ENCODE data around the gene SLC2A4.
A peak's percentile ranks its signal among the peaks of the same experiment; 100 is the strongest.

SLC2A4 gene

DNA sequence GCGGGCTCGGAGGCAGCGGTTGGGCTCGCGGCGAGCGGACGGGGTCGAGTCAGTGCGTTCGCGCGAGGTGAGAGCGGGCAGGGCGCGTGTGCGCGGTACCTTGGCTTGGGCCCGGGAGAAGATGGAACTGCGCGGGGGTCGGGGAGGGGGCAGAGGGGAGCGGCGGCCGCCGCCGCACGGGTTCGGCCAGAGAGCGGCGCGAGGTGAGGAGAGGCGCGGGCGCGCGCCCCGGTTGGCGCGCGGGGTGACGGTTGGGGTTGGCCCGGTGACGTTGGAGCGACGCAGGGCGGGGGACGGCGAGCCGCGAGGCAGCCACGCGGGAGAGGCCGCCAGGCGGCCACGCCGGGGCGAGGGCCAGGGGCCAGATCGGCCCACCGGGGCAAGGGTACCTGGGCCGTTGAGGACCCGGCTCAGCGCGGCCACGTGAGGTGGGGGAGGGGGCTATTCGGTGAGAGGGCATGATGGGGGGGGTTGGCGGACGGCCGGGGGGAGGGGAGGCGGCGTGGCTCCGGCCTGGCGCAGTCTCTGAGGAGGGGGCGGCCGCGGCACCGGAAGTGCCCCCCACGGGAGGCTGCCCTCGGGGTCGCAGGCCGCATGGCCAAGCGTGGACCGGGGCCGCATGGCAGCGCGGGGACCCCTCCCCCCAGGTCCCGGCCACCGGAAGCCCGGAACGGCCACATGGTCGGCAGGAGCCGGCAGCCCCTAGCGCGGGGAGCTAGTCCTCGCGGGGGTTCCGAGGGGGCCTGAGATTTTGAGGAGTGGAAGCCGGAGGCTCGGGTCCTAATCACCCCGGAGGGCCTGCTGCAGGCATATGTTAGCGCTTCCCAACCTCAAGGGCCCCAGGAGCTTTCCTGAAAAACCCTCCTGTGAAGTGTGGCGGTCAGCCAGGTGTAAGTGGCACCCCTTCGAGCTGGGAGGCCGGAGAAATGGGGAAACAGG, 26.4 kb downstream of the SLC2A4 start:
- peak in 1 of 2 experiments; percentile 57 for DNase-seq

DNA sequence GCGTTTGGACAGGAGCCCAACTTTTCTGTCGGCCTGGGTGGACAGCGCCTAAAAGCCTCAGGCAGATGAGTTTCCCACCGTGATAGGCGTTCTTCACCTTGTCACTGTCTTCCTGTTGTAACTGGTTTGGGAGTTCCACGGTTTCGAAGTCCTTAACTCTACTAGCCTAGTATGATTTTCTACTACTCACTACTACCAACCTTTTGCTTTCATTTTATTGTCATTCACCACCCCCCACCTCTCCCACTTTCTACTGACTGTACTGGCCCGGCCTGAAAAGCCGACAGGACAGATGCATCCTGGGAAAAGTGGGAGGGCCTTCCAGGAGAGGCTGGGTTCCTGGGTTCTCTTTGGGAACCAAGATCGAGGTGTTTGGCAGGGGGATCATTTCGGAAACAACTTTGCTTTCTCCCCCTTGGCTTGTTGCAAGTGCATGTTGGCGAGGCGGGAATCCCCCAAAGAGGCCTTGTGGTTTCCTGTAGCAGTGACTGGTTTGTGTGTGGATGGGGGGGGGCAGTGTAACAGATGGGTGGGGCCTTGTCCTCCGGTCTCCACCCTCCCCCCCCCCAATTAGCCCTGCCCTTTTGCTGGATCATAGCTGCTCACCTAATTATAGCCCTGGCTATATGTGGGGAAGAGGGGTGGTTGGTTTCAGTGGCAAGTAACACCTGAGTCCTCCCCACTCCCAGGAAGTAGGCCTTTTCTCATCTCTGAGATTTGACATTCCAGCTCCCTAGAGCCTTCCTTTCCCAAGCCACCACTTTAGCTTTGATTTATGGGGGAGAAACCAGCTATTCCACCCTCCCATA, 27.3 kb downstream of the SLC2A4 start:
- DNase-seq, result peak; percentile 42 to 70

DNA sequence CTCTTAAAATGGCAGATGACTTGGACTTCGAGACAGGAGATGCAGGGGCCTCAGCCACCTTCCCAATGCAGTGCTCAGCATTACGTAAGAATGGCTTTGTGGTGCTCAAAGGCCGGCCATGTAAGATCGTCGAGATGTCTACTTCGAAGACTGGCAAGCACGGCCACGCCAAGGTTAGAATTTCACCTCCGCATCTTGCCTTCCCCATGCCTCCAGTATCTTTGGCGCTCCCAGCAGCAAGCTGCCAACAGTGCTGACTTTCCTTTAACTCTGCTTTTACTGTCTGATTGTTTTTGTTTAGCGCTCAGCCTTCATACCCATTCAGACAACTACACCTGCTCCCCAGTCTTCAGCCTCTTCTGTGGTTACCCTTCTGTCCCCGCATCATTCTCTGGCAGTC, 28.1 kb downstream of the SLC2A4 start:
- no peak for DNase-seq

DNA sequence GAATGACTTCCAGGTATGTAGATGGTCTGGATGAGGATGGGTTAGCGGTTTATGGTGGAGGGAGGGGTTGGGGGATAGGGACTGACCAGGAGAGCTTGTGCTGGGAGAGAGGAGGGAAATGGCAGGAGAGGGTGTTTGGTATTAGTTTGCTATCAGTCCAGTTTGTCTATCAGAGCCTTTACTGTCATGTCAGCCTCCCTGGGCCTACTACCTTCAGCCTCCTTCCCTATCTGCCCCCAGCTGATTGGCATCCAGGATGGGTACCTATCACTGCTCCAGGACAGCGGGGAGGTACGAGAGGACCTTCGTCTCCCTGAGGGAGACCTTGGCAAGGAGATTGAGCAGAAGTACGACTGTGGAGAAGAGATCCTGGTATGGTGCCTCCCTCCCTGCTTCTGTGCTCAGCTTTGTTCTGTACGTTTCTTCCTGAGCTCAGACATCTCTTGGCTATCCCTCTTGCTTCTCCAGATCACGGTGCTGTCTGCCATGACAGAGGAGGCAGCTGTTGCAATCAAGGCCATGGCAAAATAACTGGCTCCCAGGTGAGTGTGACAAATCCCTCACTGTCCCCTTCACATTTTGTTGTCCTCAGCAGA, 29.7 kb downstream of the SLC2A4 start:
- no peak for DNase-seq

DNA sequence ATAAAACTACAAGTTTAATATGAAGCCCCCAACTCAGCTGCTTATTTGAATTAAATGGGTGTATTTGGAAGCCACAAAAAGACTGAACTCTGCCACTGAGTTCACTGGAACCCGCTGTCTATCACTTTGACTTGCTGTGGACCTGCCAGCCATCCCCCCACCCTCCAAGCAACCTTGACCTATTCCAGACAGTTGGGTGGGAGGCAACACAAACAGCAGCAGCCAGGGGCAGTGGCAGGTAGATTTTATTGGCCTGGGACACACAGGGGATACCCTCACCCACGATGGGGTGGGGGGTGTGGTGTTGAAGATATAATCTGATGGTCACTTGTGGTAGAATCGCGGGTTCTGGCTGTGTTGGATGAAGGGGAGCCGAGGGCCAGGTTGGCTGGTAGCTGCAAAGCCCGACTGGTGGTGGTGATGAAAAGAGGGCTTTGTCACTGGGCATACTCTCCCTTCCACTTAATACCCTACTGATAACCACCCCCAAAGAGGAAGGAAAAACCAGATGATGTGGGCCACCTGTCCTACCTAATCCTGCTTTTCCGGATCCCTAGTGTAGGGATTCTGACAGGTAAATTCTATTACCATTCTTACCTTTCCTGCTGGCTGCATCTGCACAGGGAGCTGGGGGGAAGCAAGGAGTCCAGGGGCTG, 31.0 kb downstream of the SLC2A4 start:
- DNase-seq, result no peak

DNA sequence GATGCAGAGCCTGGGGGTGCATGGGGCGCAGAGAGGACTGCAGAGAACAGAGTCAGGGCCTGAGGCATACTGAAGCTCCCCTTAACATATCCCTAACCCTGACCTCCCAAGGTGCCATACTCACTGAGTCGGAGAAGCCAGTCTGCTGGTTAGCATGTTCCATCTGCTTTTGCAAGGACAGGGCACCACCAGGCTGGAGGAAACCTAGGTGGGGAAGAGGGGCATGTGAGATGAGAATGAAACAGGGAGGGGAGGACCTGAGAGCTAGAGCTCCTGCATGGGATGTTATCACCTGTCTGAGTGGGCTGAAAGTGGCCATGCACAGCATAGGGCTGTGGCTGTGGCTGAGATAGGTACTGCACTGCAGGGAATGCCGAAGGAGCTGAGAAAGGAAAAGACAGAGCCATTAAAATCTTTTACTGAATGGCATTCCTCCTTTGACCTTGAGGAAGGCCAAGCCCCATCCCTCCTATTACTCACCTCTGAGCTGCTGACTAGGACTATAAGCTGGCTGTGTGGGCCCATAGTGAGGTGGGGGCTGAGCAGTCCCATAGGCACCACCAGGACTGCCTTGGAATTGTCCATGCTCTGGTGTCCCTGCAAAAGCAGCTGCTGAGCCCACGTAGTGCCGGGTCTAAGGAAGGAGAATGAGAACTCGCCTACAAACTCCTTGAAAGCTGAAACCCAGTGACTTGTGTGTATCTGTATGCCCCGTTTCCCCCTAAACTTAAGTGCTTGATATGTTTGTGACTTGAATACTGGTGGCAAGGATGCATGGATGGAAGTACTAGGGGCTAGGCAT, 31.8 kb downstream of the SLC2A4 start:
- DNase-seq, result no peak

DNA sequence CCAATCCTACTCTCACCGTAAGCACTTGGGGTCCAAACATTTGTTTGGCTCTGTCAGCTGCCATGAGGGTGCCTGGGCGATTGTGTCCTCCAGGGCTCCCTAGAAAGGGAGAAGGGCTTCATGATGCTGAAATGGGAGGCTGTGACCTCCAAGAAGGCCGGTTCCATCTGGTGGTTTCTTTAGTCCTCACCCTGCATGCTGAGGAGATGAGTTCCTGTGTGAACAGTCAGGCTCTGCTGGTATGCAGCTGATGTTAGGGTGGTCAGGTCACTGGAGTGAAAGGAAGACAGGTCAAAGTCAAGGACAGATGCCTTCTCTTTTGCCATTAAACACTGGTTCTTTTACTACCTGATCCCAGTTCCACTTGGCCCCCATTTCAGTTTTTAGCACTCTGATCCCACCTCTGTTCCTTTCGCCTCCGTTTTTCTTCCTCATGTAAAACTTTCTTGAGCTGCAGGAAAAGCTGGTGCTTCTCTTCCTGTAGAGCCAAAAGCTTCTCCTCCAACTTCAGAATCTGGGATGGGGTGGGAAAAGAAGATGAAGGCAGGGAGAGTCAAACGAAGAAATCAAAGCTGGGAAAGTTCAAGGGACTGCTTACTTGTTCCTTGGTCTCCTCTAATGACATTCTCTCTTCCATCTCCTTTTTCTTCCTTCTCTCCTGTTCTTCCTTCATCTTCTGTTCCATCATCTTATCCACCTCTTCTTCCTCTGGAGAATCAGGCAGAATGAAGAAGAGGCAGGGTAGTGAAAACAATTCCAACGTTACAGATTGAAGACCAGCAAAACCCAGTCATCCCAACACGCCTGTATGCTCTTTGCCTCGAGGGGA, 32.6 kb downstream of the SLC2A4 start:
- DNase-seq, result no peak

DNA sequence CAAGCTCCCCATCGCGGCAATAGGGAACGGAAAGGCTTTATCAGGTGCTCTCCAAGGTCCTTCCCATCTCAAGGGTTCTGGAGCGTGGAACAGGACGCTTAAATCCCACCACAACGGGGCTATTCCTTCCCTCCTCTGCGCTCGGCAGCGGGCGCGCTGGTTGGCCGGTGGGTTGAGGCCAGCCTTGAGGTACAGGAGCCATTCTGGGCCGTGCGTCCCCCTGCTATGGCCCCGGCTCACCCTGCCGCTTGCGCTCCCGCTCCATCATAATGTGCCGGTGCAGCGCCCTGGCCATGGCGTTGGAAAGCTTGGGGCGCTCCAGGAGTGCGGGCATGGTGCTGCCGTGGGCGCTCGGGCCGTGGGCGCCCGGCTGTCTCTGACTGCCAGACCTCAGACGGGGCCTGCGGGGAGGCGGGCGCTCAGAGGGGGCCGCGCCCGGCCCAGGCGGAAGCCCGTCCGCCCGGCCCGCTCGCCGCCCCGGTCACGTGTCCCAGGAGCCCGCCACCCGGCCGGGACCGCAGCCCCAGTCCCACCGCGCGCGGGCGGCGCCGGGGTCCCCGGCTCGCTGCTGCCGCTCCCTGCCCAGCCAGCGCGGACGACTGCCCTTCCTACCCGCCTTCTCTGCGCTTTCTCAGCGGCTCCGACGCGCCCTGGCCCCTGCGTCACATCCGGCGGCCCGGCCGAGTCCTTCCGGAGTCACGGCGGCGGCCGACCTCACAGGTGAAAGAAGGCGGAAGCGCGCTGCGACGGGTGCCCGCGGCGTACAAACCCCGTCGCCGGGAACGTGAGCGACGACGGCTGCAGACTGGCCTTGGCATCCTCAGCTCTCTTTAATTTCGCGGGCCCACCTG, 33.4 kb downstream of the SLC2A4 start, which contains the start of gene GPS2:
Gene GPS2, minus strand, starts transcription at position 642 of the 851 bp plus-strand sequence. Its CDS starts 308 bp downstream, at position 334.
- DNase-seq, result peak; percentile 67 to 83

DNA sequence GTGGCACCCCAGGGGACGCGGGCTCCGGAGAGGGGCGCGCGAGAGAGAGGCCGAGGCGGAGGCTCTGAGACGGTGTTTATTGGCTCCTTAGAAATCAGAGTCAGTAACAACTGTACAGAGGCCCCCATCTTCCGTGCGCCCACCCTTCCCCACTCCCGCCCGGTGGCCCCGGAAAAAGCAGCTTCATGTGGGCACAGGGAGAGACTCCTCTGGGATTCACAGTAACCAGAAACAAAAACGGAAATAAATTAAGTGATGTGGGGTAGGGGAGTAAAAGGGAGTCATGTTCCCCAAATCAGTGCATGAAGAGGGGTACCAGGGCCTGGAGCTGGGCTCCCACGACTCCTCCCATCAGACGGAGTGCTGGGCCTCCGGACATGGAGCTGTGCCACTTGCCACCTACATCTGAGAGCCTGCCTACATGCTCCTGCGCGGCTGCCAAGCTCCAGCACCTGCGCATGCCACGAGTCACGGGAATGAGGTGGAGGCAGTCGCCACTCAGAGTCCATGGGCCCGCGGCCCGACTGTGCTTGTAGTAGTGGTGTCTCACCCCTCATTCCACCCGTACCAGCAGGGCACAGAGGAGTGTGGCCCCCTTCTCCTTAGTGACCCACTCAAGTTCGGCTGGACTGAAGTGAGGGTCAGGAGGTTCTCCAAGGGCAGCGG, 34.2 kb downstream of the SLC2A4 start:
- DNase-seq, result no peak

DNA sequence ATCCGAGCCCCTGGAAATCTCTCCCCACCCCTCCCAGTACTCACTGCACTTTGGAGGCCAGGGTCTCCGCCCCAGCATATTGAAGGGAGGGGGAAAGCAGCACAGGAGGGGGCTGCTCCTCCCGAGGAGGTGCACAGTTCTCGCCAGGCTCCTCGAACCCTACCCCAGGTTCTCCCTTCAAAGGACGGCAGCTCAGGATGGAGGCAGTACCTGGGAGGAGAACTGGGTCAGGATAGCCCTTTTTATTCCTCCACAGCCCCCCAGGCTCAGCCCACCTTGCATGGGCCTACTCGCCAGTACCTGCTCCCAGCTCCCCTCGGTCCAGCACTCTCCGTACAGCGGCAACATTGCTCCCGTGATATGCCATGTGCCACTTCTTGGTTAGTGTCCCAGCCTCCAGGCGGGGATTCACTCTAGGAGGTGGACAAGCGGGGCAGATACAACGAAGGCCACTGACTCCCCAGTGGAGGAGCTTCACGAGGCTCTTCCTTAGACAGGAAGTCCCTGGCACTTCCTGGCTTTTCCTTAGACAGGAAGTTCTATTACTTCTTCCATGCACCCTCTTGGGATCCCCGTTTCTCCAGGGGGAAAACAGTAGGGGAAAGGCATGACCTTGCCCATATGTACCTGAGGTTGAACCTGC, 35.8 kb downstream of the SLC2A4 start:
- no peak for DNase-seq

DNA sequence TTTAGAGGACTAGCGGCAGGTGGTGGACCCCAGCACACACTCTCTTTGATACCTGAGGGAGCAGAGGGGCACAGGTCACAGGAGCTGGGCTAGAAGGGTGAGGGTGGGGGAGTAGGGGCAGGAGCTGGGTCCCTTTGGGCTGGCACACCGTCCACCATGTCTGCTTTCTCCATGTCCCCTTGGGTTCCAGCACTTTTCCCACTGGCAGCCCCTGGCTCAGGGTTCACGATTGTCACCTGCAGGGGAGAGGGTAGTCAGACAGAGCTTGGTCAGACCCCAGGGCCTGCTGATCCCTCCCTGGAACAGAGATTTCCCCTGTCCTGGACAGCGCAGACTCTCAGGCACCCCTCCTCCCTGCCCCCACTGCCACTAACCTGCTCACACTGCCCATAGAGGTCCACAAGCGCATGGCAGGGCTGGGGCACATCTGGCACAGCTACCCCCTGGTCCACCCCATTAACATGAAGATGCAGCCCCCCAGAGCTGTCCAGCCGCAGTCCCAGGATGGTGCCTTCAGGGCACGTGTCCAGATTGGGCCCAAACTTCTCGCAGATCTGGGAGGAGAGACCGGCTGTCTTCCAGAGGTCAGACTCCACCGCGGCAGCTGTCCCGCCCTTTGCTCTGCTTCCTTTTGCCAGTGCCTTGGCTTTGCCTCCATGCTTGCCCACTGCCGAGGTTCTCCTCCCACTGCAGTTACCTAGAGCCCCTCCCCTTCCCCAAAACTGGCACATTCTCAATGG, 36.8 kb downstream of the SLC2A4 start:
- no peak for DNase-seq

DNA sequence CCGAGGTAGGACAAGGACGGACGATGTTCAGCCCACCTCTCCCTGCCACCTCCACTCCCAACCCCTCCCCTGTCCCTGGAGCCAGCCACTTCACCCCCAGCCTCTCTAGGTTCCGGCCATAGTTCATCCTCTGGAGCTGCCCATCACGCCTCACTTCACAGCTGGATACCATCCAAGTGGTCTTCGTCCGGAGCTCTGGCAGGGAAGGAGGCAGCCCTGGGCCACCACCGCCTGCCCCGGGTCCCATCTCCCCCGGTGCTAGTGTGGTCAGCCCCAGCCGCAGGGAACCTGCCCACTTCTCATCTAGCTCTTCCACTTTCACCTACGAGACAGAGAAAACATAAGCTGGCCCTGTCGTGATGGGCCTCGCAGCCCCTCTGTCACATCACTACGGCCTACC, 39.9 kb downstream of the SLC2A4 start:
- DNase-seq, result no peak

DNA sequence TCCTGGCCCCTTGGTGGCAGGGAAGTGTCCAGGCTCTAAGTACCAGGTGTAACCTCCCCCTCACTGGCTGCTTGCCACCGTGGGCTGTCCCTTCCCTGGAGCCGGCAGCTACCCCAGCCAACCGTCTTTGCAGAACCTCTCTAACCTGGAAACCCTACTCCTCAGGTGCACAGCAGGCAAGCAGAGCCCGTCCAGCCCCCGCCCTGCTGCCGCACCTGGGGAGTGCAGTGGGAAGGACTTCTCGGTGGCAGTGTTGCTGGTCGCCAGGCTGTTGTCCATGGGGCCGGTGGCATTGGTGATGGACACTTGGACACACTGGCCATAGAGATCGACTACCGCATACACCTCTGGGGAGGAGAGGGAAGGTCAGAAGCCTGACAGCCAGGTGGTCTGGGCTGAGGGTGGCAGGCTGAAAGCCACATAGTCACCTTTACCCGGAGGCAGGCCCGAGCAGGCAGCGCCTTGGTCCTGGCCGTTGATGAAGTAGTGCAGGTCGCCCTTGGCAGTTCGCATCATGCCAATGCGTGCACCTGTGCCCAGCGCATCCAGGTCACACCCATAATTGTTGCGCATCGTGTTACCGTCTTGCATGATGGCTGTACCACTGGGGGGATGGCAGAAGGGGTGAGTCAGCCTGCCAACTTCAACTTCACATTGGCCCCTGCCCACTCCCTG, 41.1 kb downstream of the SLC2A4 start:
- no peak for DNase-seq

DNA sequence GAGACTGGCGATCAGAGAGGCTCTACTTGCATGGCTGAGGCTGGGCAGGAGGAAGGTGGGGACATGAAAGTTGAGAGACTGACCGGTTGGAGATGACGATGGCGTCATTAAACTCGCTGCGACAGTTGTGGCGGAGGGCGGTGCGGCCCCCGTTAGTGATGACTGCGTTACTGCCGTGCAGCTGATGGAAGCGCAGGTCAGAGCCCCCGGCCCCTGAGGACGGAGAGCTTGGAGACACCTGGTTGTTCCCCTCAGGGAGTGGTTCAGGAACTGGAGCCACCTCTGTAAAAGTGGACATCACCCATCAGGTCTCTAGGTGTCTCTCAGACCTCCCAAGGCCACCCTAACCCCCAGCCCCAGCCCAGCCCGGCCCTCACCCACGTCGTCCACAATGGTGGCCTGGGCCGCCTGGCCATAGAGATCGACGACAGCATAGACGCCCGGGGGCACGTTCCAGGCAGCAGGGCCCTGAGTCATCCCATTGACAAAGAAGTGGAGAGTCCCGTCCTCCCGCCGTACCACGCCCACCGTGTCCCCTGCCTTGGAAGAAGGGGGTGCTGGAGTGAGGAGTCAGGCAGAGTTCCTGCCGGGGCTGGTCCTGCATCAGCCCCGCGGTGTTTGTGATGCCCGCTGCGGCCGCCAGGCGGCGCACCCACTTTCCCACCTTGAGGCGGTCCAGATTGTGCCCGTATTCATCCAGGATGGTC, 42.4 kb downstream of the SLC2A4 start:
- DNase-seq, result no peak

DNA sequence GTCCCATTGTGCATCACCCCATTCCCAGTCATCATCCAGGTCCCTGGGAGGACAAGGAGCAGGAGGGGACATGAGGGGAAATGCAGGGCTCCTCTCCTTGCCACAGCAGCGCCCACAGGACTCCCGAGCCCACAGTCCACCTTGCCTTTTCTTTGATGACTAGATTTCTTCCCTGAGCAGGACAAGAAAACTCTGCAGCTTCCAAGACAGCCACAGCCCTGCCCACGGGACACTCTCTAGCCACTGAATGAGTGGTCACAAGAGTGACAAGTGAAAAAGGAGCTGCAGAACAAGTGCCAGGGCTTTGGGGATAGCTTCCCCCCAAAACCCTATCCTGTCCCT, 42.9 kb downstream of the SLC2A4 start:
- no peak for DNase-seq

DNA sequence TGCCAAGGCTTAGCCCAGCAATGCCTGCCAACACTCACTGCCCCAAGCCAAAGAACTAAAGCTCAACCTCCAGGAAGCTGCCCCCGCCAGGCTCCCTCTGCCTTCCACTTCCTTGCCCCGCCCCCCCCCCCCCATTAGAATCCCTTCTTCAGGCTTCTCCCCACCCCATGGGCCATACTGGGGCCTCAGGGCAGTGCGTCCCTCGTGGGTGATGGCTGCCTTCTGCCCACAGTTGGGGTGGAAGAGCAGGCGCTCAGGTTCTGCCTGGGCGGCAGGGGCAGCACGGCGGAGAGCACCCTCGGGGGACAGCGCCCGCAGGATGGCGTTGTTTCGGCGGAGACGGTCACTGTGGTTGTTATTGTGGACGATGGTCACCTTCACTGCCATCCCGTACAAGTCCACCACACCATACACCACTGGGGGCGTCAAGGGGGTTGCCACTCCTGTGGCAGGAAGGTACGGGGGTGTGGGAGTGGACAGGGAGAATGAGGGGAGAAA, 43.6 kb downstream of the SLC2A4 start:
- DNase-seq, result no peak

DNA sequence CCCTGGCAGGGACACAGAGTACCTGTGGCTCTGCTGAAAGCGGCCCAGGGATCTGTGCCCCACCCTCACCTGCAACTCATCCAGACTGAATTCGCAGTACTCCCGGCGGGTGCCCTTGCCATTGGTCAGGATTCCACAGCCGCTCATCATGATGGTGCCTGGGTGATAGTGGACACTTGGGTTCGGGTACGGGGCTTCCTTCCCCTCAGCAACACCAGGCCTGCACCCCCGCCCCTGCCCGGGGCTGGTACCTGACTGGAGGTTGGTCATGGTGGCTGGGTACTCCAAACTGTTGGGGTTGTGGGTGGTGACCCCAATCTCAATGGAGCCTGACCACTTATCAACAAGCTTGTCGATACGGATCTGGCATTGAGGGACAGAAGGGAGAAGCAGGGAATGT, 44.7 kb downstream of the SLC2A4 start:
- no peak for DNase-seq
